NCI-H1436 (cell line): Measurements from ENCODE around the gene FYB2.

ENCODE experiments used
- DNase-seq: peaks from one replicate; lab custom pipeline; 2025; lab: John Stamatoyannopoulos, UW

FYB2 gene

GRCh38 chr1:56833088-56833487, 13.9 kb upstream of the FYB2 start:
- DNase-seq, result no peak

DNA sequence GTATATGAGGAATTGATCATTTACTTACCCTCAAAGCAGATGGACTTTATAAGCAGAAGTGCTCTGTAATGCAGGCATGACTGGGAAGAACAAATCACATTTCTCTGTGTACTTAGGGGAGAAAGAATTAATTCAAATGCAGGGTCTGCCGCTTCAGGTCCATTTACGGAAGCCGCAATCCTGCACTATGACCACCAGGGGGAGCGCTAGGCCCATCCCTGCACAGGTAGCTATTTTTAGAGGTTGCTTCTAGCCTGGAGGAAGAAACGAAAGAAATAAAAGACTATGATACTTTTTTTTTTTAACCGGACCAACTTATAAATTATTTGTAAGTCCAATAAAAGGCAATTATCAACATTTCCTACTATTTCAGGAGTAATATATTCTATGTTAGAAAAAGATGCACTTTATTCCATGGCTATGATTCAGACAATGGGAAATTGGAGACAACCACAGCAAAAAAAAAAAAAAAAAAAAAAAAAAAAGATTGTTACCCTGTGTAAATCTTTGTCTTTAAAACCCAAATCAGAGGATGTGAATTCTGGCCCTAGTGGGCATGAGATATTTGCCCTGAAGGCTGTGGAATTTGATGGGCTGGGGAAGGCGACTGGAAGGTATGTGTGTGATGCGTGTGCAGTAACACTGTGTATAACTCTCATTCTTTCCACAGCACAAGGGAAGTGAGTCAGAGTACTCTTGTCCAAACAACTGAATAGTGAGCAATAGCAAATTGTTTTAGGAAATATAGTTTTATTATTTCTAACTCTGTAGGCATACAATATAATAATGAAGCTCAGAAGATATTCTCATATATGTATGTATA, 12.9 kb upstream of the FYB2 start:
- peak; percentile 60 for DNase-seq

- no peak for DNase-seq
Observed at GRCh38 chr1:56830052-56830451, 10.8 kb upstream of the FYB2 start.

DNA sequence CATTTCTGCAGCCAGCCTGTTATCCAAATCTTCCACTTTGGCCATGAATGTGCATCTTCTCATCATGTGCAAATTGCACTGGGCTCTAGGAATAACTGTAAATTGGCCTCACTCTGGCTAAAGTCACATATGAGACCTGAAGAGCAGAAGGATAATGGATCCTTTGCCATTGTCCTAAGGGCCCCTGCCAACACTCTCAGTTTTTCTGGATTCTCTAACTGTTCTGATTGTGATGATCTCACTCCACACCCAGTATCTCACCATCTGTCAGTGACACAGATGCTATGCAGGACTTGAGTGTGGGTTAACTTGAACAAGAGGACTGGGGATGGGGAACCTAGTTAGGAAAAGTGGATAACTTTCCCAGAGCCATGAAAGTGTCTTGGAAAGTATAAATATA, 8.5 kb upstream of the FYB2 start:
- DNase-seq, result no peak

DNA sequence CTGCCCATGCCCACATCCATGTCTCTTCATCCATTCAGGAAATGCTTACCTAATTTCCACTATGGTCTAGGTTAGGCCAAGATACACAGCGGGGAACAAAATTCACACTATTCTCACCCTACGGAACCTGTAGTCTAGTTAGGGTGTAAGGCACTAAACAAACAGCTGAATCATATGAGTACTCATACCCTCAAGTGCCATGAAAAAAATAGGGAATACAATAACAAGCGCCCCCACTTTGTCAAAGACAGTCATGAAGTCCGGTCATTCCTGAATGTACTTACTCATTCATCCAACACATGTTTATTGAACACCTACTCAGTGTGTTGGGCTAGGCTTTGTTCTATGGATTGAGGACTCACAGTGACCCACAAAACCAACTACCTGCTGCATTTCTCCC, 6.2 kb upstream of the FYB2 start:
- DNase-seq, result no peak

- DNase-seq, result no peak
Observed at GRCh38 chr1:56824938-56825337, 5.7 kb upstream of the FYB2 start.

GRCh38 chr1:56824271-56824670, 5.1 kb upstream of the FYB2 start:
- DNase-seq, result no peak

DNA sequence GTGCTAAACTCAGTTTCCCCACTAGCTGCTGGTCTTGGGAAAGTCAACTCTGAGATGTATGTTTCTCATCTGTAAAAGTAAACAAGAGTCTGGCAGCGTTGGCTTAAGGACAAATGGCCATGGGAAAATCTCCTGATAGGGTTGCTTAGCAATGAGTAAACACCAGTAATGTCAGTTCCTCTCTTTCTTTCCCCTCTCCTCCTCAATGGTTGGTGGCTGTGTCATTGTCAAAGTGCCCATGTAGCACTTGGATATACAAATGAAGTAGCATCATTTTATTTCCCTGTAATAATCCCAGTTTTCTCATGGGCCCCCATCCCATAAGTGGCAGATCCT, 2.2 kb upstream of the FYB2 start:
- no peak for DNase-seq

DNA sequence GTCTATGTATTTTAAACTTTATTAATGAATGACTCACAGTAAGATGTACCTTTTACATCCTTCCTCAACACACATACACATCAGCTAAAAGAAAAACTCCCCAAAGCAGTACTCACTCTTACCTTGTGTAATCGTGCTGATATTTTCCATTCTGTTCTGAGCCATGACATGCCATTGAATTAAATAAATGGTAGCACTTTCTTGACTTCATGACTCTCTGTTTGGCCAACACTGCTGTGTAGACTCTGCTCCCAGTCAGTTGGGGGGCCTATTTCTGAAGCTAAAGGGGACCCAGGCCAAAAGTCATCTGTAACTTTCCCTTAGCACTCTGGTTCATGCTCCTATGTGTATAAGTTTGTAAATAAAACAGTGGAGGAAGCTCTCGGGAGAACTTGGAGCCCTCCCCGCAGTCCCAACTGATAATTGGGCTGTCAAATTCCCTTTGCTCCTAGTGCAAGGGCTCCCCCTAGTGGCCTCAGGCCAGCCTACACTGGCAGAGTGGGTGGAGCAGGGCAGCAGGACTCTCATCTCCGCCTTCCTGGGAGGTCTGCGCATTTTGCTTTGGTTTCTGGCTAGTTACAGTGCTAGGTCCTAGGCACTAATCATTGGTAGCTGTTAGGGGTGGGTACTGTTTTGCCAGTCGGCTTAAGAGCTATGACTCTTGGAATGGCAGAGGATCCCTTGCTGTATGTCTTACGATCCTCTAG, 1.7 kb upstream of the FYB2 start:
- peak; percentile 79 for DNase-seq

DNA sequence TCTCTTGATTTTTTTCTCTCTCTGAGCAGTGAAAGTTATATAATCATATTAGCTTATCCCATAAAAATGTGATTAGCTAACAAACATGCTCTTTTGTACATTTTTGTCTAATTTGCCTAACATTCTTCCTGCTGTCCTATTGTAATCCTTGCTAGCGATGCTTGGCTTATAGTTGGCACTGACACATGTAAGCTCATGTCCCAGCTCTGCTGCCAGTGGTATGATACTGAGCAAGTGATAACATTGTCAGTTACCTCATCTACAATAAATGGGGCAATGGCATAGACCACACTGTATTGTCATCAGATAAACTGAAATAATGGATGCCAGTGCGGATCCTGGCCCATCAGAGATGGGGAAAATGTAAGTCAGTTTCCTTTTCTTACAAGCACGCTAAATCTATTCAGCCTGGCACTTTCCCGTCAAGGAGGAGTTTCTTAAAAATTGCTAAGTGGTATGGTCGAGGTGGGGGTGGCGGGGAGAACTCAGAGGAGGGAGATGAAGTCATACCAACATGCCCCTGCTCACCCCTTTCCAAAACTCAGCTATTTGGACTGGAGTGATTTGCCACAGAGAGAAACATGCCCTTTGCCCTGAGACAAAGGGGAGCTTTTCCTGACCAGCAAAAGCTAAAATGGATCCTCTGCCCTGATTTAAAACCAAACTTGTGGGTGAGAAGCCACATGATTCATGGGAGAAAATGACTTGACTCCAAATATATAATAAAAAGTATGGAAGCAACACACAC, 1.3 kb downstream of the FYB2 start:
- DNase-seq, result no peak

GRCh38 chr1:56816909-56817308, 2.3 kb downstream of the FYB2 start:
- no peak for DNase-seq

DNA sequence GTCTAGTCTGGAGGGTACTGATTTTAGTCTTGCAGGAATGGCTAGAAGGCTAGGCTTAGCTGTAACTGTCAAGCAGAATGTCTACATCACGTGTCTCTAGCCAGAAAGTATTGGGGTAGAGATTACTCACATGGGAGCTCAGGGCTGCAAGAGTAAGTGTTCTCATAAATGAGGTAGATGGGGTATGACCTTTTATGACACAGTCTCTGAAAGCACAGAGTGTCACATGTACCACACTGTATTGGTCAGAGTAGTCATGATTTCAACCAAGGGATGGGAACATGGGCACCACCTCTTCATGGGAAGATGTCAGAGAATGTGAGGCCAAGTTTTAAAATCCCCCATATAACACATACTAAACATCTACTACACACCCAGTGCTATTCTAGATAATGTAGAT, 2.9 kb downstream of the FYB2 start:
- DNase-seq, result no peak

DNA sequence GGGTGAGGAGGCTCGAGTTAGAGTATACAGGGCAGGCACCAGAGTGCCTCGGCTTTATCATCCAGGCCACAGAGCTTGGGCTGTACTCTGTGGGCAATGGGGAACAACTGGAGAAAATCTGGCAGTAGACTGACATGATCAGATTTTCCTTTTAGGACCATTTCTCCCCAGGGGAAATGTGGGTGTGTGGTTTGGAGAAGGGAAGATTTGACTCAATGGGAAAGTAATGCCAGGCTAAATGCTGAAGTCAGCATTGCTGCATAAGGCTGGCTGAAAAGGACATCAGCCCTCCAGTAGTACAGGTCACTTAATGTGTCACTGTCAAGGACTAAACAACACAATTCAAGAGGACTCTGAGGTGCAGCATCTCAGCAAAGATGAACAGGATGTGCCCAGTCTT, 5.0 kb downstream of the FYB2 start:
- no peak for DNase-seq

- DNase-seq, result no peak
Observed at GRCh38 chr1:56811331-56811730, 7.9 kb downstream of the FYB2 start.

- DNase-seq, result no peak
Observed at GRCh38 chr1:56808410-56808809, 10.8 kb downstream of the FYB2 start.

GRCh38 chr1:56806804-56807203, 12.4 kb downstream of the FYB2 start:
- DNase-seq, result no peak

GRCh38 chr1:56803561-56804156, 15.5 kb downstream of the FYB2 start:
- no peak for DNase-seq

DNA sequence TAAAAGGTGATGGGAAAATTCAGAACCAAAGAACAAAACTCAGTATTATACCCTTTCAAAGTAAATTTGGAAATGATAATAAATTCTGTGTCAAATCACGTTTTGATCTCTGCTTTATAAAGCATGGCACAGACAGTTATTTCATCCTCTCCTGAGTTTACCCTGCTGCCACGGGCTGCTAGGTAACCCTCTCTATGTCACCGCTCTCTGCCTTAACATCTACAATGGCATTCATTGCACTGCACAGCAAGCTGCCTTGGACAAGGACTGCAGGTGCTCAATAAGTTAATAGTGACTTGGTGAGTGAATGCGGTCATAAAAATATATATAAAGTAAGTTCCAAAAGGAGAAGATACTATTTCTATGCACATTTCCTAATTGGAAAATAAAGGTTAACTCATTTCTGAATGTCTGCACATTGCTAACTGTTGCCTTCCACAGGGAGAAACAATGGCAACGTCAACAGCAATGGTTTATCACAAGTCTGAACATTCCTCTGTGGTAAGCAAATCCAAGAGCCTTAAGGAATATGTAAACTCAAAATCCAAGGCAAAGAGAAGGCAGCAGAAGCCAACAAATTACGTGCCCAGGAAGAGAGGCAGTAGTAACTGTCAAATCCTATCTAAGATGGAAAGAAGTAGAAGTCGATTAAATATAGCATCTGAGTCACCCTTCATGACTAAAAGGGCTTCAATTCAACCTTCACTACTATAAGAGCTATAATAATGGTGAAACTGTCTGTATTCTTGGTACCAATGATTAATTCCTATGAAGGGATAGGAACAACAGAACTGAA, 19.4 kb downstream of the FYB2 start:
- DNase-seq, result no peak

GRCh38 chr1:56798053-56798471, 21.1 kb downstream of the FYB2 start:
- no peak for DNase-seq

- no peak for DNase-seq
Observed at GRCh38 chr1:56797065-56797685, 22.0 kb downstream of the FYB2 start.

GRCh38 chr1:56795870-56796269, 23.3 kb downstream of the FYB2 start:
- no peak for DNase-seq
